Stimulated activated CD8-positive, alpha-beta memory T cell treated with anti-CD3 and anti-CD28 coated beads, Interleukin-7, amount 100 ng/mL, for 1 hour (primary cell): ENCODE data around the gene THRAP3.

ENCODE experiments used
- DNase-seq, 2 donors: peaks; one replicate each; pipeline ENCODE4 v3.0.0-alpha.2; 2020; ENCODE audit warnings: low read depth in 2 of 2

THRAP3 gene

GRCh38 chr1:36300526-36300925, 76.3 kb downstream of the THRAP3 start:
- no peak for DNase-seq

GRCh38 chr1:36301220-36301619, 77.0 kb downstream of the THRAP3 start:
- no peak for DNase-seq

- no peak for DNase-seq
Observed at GRCh38 chr1:36303244-36303643, 79.0 kb downstream of the THRAP3 start.

GRCh38 chr1:36303650-36304360, 79.6 kb downstream of the THRAP3 start:
- DNase-seq: no peak

GRCh38 chr1:36304521-36304920, 80.3 kb downstream of the THRAP3 start:
- no peak for DNase-seq

GRCh38 chr1:36304970-36305914, 81.0 kb downstream of the THRAP3 start:
- DNase-seq: no peak

- DNase-seq: no peak
Observed at GRCh38 chr1:36305915-36306209, 81.6 kb downstream of the THRAP3 start.

GRCh38 chr1:36306210-36306901, 82.1 kb downstream of the THRAP3 start, which contains the start of gene SH3D21:
Gene SH3D21, plus strand, starts transcription at chr1:36306368. Its CDS starts 53 bp downstream, at chr1:36306421.
- no peak for DNase-seq

- DNase-seq: peak; percentile 80 to 81
Observed at GRCh38 chr1:36306902-36307456, 82.7 kb downstream of the THRAP3 start.

GRCh38 chr1:36307601-36308330, 83.5 kb downstream of the THRAP3 start:
- DNase-seq: no peak

GRCh38 chr1:36309397-36309796, 85.2 kb downstream of the THRAP3 start:
- no peak for DNase-seq

GRCh38 chr1:36320291-36320761, 96.1 kb downstream of the THRAP3 start:
- no peak for DNase-seq

GRCh38 chr1:36320767-36321118, 96.5 kb downstream of the THRAP3 start:
- DNase-seq: no peak

- DNase-seq: no peak
Observed at GRCh38 chr1:36321119-36321951, 97.1 kb downstream of the THRAP3 start.

- no peak for DNase-seq
Observed at GRCh38 chr1:36322041-36322785, 98.0 kb downstream of the THRAP3 start.

GRCh38 chr1:36322786-36323635, 98.8 kb downstream of the THRAP3 start:
- no peak for DNase-seq

- no peak for DNase-seq
Observed at GRCh38 chr1:36323636-36324352, 99.6 kb downstream of the THRAP3 start, which contains the start of gene EVA1B. Gene EVA1B, minus strand, starts transcription at chr1:36323645. Its CDS starts 608 bp downstream, at chr1:36323037.

- DNase-seq: no peak
Observed at GRCh38 chr1:36324353-36324703, 100.1 kb downstream of the THRAP3 start.
